Measurements from ENCODE around the gene MAST1.

Gene MAST1

GRCh38 chr19:12792051-12792852 lies 46.1 kb upstream of the MAST1 start:
- TF ChIP-seq, protein P1, sequence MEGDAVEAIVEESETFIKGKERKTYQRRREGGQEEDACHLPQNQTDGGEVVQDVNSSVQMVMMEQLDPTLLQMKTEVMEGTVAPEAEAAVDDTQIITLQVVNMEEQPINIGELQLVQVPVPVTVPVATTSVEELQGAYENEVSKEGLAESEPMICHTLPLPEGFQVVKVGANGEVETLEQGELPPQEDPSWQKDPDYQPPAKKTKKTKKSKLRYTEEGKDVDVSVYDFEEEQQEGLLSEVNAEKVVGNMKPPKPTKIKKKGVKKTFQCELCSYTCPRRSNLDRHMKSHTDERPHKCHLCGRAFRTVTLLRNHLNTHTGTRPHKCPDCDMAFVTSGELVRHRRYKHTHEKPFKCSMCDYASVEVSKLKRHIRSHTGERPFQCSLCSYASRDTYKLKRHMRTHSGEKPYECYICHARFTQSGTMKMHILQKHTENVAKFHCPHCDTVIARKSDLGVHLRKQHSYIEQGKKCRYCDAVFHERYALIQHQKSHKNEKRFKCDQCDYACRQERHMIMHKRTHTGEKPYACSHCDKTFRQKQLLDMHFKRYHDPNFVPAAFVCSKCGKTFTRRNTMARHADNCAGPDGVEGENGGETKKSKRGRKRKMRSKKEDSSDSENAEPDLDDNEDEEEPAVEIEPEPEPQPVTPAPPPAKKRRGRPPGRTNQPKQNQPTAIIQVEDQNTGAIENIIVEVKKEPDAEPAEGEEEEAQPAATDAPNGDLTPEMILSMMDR (IDR thresholded peaks at IDR 0.05; ENCODE audit: low read depth, low read length): no peak
- peak overlapping the region; percentile 91 for H3K4me3 ChIP-seq (ENCODE audit: low read depth, low read length)

DNA sequence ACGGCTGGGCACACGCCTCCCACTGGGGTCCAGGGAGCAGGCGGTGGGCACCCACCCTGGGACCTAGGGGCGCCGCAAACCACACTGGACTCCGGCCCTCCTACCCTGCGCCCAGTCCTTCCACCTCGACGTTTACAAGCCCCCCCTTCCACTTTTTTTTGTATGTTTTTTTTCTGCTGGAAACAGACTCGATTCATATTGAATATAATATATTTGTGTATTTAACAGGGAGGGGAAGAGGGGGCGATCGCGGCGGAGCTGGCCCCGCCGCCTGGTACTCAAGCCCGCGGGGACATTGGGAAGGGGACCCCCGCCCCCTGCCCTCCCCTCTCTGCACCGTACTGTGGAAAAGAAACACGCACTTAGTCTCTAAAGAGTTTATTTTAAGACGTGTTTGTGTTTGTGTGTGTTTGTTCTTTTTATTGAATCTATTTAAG lies 45.4 kb upstream of the MAST1 start:
- TF ChIP-seq, protein P1 (IDR thresholded peaks at IDR 0.05; ENCODE audit: low read depth, low read length): no peak
- H3K4me3 ChIP-seq (ENCODE audit: low read depth, low read length): peak overlapping the region; percentile 91

DNA sequence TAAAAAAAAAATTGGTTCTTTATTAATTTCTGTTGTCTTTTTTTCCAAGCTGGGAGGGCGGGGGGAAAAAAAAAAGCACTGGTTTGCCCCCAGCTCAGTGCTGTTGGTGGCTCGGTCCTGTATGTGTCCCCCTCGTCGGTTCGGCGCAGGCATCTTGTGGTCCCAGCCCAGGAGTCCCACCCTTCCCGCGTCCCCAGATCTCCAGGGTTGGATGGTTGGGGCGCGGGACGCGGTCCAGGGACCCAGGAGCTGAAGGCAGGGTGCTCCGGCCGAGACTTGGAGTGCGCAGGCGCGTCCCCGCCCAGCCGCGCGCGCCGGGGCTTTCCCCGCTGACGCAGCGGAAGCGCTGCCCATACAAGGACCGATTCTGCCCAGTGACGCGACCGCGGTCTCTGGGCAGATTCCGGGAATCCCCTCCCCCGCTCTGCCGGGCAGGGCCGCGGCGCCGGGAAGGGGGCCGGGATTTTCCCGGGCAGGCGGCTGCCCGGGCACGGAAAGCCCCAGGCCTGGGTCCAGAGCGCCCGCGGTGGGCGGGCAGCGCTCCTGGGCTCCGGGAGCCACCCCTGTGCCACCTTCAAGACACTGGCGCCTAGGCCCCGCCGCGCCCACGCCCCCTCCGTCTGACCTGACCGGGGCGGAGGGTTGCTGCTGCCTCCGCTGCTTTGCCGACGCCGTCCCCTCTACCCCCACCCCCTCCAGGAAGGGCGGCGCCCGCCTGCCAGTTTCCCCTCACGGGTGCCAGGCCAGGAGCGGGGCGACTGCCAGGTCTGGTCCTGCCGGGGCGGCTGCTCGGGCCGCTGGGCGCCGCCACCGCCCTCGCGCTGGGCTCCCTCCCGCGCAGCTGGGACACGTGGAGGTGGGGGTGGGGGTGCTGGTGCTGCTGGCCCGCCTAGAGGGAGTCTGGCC lies 44.8 kb upstream of the MAST1 start:
- TF ChIP-seq, protein P1 (IDR thresholded peaks at IDR 0.05; ENCODE audit: low read depth, low read length): no peak
- H3K4me3 ChIP-seq (ENCODE audit: low read depth, low read length): peak overlapping the region; percentile 91

- H3K4me3 ChIP-seq (ENCODE audit: low read depth, low read length): peak overlapping the region; percentile 91
- TF ChIP-seq, protein P1 (IDR thresholded peaks at IDR 0.05; ENCODE audit: low read depth, low read length): no peak
These were observed 43.9 kb upstream of the MAST1 start for GRCh38 chr19:12794196-12794941.

GRCh38 chr19:12794971-12795381 lies 43.3 kb upstream of the MAST1 start:
- no peak overlapping the region for H3K4me3 ChIP-seq (ENCODE audit: low read depth, low read length)
- TF ChIP-seq, protein P1 (IDR thresholded peaks at IDR 0.05; ENCODE audit: low read depth, low read length): no peak

DNA sequence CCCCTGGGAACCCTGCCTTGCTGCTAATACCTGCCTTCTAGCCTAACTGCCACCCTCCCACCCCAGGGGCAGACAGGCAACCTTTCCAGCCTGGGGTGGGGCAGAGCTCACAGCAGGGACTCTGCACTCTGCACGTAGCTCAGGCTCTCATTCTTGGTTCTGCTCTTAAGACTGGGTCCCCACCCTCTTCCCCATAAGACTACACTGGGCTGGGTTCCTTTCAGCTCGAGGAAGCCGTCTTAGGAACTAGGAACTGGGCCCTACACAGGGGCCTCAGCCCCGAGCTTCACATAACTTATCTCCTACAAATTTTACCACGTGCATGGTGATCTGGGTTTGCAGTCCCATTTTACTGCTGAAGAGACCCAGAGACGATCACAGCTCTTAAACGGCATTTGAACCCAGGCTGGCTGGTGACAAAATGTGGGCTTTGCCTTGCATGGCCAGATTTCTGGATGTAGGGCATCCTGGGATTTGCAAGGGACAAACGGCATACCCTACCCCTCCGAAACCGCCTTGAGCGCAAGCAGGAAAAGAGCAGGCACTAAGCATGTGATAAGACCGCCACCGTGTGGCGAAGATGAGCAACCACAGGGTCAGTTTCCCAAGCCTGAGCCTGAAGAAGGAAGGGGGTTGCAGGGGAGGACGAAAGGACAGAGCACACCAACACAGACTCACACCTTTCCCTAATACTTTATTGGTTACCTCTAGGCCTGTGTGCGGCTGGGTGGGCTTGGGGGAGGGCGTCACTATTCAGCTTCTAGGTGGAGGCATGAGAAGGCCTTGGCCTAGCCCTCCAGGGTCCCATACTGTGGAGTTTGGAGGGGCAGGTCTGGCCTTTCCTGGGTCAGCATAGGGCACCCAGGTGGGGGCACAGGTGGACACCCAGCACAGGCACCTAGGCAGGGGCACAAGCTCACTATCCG lies 41.9 kb upstream of the MAST1 start:
- H3K4me3 ChIP-seq (ENCODE audit: low read depth, low read length): no peak overlapping the region
- TF ChIP-seq, protein P1 (IDR thresholded peaks at IDR 0.05; ENCODE audit: low read depth, low read length): peak; percentile 96

All from WI38 (cell line).